ENCODE measurements around the gene PICK1.

The PICK1 gene
- 19.0 to 31.8 (median 24.2) reads per million in 3 experiments for total RNA-seq

GRCh38 chr22:38056969-38057891 is at the start of gene PICK1:
Gene PICK1, plus strand, starts transcription at chr22:38057404. Its CDS starts 406 bp downstream, at chr22:38057810.
- DNase-seq, result peak; percentile 79

- DNase-seq, result no peak
These were observed 48.0 kb upstream of the PICK1 start for GRCh38 chr22:38009000-38009806.

GRCh38 chr22:38012604-38013072 is 44.6 kb upstream of the PICK1 start:
- no peak for DNase-seq

- DNase-seq, result no peak
These were observed 43.1 kb upstream of the PICK1 start for GRCh38 chr22:38014083-38014482.

- DNase-seq, result no peak
These were observed 40.7 kb upstream of the PICK1 start for GRCh38 chr22:38016182-38017151.

GRCh38 chr22:38017272-38017920 is 39.8 kb upstream of the PICK1 start:
- DNase-seq, result no peak

- no peak for DNase-seq
These were observed 39.0 kb upstream of the PICK1 start for GRCh38 chr22:38017939-38018885.

- DNase-seq, result no peak
These were observed 38.0 kb upstream of the PICK1 start for GRCh38 chr22:38018938-38019827.

GRCh38 chr22:38021206-38021605 is 36.0 kb upstream of the PICK1 start:
- no peak for DNase-seq

- DNase-seq, result no peak
These were observed 34.2 kb upstream of the PICK1 start for GRCh38 chr22:38023045-38023444.

- no peak for DNase-seq
These were observed 31.7 kb upstream of the PICK1 start for GRCh38 chr22:38025514-38025913.

- no peak for DNase-seq
These were observed 30.8 kb upstream of the PICK1 start for GRCh38 chr22:38026130-38027111.

- no peak for DNase-seq
These were observed 29.7 kb upstream of the PICK1 start for GRCh38 chr22:38027487-38027886.

GRCh38 chr22:38028344-38029130 is 28.7 kb upstream of the PICK1 start:
- no peak for DNase-seq

- DNase-seq, result no peak
These were observed 27.8 kb upstream of the PICK1 start for GRCh38 chr22:38029370-38029769.

- no peak for DNase-seq
These were observed 27.3 kb upstream of the PICK1 start for GRCh38 chr22:38029901-38030300.
